Measurements from ENCODE around the gene PDS5A.
"Not testable (repeated sequence)": the region's sequence is repeated elsewhere in the genome, so short reads cannot be mapped to it uniquely, and the experiment has no call there.

PDS5A gene

DNA sequence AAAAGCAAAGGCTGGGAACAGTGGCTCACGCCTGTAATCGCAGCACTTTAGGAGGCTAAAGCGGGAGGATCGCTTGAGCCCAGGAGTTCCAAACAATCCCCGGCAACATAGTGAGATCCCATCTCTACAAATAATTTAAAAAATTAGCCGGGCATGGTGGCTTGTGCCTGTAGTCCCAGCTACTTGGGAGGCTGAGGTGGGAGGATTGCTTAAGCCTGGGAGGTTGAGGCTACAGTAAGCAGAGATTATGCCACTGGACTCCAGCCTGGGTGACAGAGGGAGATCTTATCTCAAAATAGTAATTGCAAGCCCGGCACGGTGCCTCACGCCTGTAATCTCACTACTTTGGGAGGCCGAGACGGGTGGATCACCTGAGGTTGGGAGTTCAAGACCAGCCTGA, 139.3 kb downstream of the PDS5A start:
- DNase-seq (ENCODE audit: low read depth), result not testable (repeated sequence)

DNA sequence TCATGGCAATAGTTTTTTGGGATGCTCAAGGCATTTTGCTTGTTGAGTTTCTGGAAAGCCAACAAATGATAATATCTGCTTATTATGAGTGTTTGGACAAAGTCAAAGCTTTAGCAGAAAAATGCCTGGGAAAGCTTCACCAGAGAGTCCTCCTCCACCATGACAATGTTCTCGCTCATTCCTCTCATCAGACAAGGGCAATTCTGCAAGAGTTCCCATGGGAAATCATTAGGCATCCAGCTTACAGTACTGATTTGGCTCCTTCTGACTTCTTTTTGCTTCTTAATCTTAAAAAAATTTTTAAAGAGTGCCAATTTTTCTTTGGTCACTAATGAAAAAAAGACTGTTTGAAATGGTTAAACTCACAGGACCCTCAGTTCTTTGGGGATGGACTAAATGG, 143.4 kb downstream of the PDS5A start:
- no peak for DNase-seq (ENCODE audit: low read depth)

DNA sequence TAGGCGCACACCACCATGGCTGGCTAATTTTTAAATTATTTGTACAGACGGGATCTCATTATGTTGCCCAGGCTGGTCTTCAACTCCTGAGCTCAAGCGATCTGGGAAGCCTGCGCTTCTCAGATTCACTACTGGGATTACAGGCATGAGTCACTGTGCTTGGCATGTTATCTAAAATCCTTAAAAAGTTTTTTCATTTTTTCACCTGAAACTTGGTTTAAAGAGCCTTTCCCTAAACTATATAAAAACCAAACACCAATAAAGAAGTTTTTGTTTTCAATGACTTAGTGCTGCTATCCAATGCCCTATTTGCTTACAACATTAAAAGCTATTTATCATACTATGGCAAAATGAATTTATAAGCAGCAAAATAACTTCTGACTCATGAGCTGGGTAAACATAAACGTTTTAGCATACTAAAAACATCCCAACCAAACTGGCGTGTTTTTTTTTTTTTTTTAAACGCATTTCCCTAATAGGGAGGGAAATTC, 151.9 kb downstream of the PDS5A start:
- no peak for DNase-seq (ENCODE audit: low read depth)

DNA sequence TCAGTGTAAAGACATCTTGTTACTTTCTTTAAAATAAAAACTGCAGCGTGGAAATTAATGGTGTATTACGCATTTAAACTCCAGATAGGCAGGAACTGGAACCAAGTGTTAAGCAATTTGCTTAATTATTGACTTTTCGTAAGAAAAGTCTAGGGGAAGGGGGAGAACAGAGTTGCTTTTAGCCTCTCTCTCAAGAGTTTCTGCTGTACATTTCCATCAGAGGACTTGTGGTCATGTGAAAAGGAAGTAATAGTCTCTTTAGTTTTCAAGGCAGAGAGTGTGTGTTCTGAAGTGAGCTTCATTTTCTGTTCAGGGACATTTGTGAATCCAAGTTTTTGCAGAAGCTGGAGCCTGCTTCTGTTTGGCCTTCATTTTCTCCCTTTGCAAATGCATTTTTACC, 152.6 kb downstream of the PDS5A start:
- DNase-seq (ENCODE audit: low read depth), result no peak

DNA sequence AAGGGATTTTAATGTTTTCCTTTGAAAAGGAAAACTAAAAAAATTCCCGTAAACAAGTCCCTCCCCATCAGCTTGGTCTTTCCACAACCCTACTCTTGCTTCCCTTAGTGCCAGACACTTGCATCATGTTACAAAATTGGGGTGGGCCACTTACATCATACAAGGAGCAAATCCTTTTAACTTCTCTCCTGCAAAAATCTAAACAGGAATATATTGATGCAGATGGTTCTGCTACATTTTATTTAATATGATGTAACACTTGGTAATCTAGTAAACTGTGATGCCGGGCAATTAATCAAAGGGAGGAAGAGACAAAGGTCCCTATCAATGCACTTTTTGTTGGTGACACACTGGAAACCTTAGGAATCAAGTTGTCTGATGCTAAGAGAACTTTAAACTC, 154.5 kb downstream of the PDS5A start:
- DNase-seq (ENCODE audit: low read depth), result no peak

DNA sequence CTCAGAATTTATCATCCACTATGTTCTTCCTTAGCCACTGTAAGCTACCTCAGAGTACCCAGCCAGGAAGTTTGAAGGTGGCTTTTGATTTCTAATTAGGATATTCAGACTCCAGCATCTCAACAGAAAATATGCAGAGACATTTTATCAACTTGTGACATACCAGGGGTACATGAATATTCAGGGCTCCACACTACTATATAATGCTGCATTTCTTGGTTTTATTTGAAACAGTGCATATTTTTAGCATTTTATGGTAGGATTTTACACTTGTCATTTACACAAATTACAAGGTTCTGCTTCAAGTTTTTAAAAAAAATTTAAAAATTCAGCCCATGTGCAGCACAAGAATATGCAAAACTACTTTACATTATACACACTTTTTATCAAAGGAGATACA, 155.0 kb downstream of the PDS5A start:
- DNase-seq (ENCODE audit: low read depth), result no peak

DNA sequence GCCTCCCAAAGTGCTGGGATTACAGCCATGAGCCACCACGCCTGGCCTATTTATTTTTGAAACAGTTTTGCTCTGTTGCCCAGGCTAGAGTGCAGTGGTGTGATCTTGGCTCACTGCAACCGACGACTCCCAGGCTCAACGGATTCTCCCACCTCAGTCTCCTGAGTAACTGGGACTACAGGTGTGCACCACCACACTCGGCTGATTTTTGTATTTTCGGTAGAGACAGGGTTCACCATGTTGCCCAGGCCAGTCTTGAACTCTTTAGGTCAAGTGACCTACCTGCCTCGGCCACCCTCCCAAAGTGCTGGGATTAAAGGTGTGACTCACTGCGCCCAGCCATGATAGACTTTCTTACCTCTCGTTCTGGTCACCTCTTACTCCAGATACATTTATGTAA, 155.8 kb downstream of the PDS5A start:
- DNase-seq (ENCODE audit: low read depth), result no peak

DNA sequence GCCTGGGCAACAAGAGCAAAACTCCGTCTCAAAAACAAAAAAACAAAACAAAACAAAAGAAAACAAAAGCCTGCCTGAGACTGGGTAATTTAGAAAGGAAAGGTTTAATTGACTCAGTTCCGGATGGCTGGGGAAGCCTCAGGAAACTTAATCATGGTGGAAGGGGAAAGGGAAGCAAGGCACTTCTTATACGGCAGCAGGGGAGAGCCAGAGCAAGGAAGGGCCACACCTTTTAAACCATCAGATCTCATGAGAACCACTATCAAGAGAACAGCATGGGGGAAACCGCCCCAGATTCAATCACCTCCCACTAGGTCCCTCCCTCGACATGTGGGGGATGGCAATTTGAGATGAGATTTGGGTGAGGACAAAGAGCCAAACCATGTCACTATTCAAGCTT, 157.5 kb downstream of the PDS5A start:
- no peak for DNase-seq (ENCODE audit: low read depth)

DNA sequence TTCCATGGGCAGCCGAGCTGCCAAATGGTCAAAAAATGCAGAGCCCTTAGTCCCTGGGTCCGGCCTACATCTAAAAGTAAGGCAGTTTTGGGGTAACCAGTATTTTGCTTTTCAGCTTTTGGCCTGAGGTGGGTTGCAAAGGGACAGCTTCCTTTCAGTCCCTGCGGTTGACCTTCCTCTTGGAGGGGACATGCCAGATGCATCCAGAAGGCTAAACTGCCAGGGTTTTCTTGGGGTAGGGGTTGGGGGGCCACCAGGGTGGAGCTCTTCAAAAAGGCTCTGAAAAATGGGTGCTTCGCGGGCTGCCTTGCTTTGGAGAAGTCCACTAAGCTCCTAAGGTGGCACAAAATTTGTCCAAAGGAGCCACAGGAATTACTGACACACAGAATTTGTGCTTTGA, 159.1 kb downstream of the PDS5A start:
- DNase-seq (ENCODE audit: low read depth), result no peak

DNA sequence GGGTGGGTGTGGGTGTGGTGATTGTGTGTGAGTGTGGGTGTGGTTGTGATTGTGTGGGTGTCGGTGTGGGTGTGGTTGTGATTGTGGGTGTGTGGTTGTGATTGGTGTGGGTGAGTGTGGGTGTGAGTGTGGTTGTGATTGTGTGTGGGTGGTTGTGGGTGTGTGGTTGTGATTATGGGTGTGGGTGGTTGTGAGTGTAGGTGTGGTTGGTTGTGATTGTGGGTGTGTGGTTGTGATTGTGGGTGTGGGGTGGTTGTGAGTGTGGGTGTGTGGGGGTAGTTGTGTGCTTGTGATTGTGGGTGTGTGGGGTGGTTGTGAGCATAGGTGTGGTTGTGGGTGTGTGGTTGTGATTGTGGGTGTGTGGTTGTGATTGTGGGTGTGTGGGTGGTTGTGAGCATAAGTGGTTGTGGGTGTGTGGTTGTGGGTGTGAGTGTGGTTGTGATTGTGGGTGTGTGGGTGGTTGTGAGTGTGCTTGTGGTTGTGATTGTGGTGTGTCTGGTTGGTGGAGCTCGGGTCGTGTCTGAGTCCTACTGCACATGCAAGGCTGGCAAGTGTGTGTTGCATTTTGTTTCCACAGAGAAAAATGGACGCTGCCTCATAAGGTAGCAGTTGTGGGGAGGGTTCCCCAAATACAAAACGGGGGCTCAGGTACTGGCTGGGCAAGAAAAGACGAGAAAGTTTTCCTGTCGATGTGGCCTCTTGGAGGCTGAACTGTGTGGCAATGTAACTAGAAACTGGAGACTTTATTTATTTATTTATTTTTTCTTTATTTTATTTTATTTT, 163.1 kb downstream of the PDS5A start:
- DNase-seq (ENCODE audit: low read depth), result no peak

DNA sequence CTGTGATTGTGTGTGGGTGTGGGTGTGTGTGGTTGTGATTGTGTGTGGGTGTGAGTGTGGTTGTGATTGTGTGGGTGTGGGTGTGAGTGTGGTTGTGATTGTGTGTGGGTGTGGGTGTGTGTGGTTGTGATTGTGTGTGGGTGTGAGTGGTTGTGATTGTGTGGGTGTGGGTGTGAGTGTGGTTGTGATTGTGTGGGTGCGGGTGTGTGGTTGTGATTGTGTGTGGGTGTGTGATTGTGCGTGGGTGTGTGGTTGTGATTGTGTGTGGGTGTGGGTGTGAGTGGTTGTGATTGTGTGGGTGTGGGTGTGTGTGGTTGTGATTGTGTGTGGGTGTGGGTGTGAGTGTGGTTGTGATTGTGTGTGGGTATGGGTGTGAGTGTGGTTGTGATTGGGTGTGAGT, 163.9 kb downstream of the PDS5A start:
- not testable (repeated sequence) for DNase-seq (ENCODE audit: low read depth)

DNA sequence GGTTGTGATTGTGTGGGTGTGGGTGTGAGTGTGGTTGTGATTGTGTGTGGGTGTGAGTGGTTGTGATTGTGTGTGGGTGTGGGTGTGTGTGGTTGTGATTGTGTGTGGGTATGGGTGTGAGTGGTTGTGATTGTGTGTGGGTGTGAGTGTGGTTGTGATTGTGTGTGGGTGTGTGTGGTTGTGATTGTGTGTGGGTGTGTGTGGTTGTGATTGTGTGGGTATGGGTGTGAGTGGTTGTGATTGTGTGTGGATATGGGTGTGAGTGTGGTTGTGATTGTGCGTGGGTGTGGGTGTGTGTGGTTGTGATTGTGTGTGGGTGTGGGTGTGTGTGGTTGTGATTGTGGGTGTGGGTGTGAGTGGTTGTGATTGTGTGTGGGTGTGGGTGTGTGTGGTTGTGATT, 164.7 kb downstream of the PDS5A start:
- not testable (repeated sequence) for DNase-seq (ENCODE audit: low read depth)

DNA sequence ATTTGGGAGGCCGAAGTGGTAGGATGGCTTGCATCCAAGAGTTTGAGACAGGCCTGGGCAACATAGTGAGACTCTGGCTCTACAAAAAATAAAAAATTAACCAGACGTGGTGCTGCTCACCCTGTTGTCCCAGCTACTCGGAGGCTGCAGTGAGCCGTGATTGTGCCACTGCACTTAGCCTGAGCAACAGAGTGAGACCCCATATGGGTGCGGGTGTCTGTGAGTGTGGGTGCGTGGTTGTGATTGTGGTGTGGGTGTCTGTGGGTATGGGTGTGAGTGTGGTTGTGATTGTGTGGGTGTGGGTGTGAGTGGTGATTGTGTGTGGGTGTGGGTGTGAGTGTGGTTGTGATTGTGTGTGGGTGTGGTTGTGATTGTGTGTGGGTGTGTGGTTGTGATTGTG, 165.2 kb downstream of the PDS5A start:
- no peak for DNase-seq (ENCODE audit: low read depth)

DNA sequence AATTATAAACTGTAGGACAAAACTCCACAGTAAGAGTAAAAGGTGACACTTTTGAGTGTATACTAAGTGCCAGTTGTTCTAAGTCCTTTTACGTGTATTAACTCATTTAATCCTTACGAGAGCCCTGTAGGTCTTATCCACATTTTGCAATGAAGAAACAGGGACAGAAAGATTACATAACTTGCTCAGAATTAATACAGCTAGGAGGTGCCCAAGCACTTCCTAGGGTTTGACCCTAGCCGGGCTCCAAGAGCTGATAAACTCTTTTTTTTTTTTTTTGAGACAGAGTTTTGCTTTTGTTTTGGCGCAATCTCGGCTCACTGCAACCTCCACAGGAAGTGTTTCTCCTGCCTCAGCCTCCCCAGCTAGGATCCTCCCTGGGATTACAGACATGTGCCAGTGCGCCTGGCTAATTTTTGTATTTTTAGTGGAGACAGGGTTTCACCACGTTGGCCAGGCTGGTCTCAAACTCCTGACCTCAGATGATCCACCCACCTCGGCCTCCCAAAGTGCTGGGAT, 169.4 kb downstream of the PDS5A start:
- no peak for DNase-seq (ENCODE audit: low read depth)

DNA sequence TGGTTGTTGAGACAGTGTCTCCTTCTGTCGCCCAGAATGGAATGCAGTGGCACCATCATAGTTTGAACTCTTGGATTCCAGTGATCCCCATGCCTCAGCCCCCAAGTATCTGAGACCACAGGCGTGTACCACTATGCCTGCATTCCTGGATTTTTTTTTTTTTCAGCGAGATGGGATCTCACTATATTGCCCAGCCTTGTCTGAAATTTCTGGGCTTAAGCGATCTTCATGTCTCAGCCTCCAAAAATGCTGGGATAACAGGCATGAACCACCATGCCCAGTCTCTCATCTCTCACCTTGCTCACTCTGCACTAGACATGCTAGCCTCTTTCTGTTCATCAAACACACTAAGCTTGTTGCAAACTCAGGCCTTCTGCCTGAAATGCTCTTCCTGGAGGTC, 175.7 kb downstream of the PDS5A start:
- no peak for DNase-seq (ENCODE audit: low read depth)

DNA sequence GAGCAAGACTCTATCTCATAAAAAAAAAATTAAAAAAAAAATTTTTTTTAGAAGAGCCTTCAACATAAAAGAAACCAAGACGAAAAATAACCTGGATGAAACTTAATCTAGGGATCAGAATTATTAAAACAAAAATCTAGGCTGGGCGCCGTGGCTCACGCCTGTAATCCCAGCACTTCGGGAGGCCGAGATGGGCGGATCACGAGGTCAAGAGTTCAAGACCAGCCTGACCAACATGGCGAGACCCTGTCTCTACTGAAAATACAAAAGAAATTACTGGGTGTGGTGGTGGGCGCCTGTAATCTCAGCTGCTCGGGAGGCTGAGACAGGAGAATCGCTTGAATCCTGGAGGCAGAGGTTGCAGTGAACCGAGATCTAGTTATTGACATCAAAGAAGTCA, 184.7 kb downstream of the PDS5A start:
- DNase-seq (ENCODE audit: low read depth), result not testable (repeated sequence)

DNA sequence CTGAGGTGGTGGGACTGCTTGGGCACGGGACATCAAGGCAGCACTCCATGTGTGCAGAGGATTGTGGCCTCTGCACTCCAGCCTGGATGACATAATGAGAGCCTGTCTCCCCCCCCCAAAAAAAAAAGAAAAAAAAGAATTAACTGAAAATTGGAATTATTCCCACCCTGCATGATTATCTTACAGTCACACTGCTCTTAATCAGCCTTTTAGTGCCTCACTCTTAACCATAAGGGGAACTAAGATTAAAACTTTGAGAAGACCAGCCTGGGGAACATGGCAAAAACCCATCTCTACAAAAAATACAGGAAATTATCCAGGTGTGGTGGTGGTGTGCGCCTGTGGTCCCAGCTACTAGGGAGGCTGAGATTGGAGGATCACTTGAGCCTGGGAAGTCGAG, 185.2 kb downstream of the PDS5A start:
- no peak for DNase-seq (ENCODE audit: low read depth)

DNA sequence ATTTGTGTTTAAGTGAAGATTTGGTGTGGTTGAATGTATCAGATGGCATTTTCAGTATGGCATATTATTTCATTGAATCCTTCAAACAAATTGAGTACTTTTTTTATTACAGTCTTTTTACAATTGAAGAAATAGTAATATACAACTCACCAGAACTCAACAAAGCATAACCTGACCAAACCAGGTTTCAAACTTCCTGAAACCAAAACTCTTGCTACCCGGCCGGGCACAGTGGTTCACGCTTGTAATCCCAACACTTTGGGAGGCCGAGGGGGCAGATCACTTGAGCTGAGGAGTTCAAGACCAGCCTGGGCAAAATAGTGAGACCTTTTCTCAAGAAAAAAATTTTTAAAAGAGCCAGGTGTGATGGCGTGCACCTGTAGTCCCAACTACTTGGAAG, 185.6 kb downstream of the PDS5A start:
- no peak for DNase-seq (ENCODE audit: low read depth)

DNA sequence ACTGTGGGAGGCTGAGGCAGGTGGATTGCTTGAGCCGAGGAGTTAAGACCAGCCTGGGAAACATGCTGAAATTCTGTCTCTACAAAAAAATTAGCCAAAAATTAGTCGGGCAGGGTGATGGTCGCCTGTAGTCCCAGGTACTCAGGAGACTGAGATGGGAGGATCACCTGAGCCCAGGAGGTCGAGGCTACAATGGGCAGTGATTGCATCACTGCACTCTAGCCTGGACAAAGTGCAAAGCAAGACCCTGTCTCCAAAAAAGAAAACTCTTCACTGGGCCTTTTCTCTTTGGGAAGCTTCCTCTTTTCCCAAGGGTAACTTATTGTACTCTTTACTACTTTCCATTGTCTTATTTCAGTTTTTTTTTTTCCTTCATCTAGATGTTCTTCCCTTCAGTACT, 190.9 kb downstream of the PDS5A start:
- DNase-seq (ENCODE audit: low read depth), result no peak

DNA sequence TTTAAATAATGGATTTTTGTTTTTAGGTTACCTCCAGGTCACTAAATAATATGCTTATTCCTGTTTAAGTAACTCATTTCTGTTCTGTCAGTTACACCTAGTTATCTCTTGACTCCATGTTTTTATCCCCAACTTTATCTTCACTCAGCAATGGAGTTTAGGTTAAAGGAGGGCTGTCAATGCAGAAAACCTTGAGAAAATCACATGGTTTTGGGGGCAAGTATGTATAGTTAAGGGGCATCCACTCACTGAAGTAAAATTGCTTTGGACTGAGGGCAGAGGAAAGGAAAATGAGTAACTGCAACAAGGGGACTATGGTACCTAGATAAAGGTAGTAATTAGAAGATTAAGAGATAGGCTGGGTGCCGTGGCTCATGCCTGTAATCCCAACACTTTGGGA, 192.6 kb downstream of the PDS5A start:
- no peak for DNase-seq (ENCODE audit: low read depth)

DNA sequence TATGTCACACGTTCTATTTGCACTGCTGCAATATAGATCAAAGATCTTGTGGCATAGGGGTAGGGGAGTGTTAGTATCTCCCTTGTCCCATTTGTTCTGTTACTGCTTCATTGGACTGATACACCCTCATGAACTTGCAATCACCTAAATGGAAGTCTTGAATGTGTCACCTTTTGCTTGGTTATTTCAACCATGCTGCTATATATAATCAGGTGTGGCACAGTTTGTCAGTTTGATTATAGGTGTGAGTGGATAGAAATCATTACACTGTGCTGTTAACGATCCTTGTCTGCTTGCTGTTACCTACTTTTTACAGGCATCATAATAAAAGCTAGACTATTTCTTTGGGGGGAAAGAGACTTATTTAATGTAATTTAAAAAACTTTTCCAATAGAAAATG, 195.7 kb downstream of the PDS5A start:
- not testable (repeated sequence) for DNase-seq (ENCODE audit: low read depth)

Measured in activated T-helper 1 cell treated with Interleukin-2 at 50 U/mL for 16 hours (primary cell).